LNCAP (cell line): ENCODE measurements around the gene ENPP3.

Source experiments
- CTCF ChIP-seq: fragments of 450-650 bp; IDR thresholded peaks from 2 replicates; pipeline ENCODE4 v1.5.1; 2017; ENCODE audit warnings: mild to moderate bottlenecking

ENPP3 gene

GRCh38 chr6:131635384-131636340 lies 1.4 kb upstream of the ENPP3 start:
- no peak for TF ChIP-seq CTCF

- no peak for TF ChIP-seq CTCF
These were observed 911 bp downstream of the ENPP3 start for GRCh38 chr6:131638013-131638412.

- TF ChIP-seq CTCF: no peak
These were observed 3.0 kb downstream of the ENPP3 start for GRCh38 chr6:131640100-131640499.

- no peak for TF ChIP-seq CTCF
These were observed 3.5 kb downstream of the ENPP3 start for GRCh38 chr6:131640576-131640975.

- no peak for TF ChIP-seq CTCF
These were observed 4.5 kb downstream of the ENPP3 start for GRCh38 chr6:131641554-131641953.

GRCh38 chr6:131642565-131642964 lies 5.5 kb downstream of the ENPP3 start:
- no peak for TF ChIP-seq CTCF

GRCh38 chr6:131642987-131643611 lies 6.0 kb downstream of the ENPP3 start:
- TF ChIP-seq CTCF: no peak
